NCI-H2227 treated with DMSO at 0.1 percent for 48 hours (cell line): ENCODE data around the gene DYRK1A.
A peak's percentile ranks its signal among the peaks of the same experiment; 100 is the strongest.
"Not testable (repeated sequence)": the region's sequence is repeated elsewhere in the genome, so short reads cannot be mapped to it uniquely, and the experiment has no call there.

Source experiments
- DNase-seq: peaks from one replicate; lab custom pipeline; 2025; lab: John Stamatoyannopoulos, UW

The DYRK1A gene

DNA sequence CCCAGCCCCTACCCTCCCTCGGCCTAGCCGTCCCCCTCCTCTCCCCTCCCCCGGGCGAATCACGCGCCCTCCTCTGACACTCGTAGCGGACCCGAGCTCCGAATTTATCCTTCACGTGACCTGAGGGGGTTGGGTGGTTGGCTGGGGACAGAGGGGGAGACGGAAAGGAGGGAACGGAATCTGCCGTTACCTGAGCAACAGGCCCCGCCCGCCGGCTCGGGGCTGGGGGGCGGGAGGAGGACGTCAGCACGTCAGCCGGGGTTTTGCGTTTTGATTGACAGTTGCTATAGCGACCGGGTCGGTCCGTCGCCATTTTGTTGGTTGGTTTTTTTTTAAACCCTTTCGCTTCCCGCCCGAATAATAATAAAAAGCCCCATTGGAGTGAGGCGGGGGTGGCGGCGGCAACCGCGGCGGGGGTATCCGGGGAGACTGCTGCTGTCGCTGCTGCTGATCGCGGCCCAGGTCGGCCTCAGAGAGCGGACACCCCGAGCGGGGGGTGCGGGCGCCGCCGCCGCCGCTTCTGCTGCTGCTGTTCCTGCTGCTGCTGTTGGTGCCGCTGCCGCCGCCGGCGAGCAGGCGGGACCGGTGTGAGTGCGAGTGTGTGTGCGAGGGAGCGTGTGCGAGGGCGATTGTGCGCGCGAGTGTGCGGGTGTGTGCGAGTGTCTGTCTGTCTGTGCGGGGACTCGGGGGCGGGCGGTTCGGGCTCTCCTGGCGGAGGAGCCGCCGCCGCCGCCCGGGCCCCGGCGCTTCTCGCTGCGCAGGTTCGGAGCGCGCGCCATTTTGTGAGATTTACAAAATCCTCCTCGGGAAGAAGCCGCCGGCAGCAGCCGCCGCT lies at the start of gene DYRK1A:
DYRK1A (plus strand) TSS at position 292 of the 835 bp plus-strand sequence. CDS start 53,602 bp downstream, outside the sequence.
- DNase-seq: peak; percentile 97

DNA sequence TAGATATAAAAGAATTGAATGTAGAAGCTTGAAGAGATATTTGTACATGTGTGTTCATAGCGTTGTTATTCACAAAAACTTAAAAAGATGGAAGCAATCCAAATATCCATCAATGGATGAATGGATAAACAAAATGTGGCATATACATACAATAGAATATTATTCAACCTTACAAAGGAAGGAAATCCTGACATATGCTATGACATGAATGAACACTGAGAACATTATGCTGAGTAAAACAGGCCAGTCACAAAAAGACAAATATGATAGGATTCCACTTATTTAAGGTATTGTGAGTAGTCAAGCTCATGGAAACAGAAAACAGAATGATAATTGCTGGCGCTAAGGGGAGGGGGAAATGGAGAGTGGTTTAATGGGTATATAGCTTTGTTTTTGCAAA lies 47.0 kb upstream of the DYRK1A start:
- DNase-seq: no peak

DNA sequence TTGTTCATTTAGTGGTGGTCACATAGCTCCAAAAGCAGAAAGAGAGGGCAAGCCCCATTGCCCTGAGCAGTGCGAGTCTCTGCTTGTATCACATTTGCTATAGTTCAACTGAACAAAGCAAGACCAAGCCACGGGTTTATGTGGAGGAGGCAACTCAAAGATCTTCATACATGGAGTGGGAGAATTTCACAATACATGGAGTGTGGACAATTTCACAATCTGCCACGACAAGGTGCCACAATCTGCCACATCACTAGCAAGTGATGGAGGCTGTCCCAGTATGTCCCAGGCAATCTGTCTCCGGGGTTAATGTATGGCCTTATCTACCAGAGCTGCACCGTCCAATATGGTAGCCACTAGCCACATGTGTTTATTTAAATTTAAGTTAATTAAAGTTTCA lies 44.5 kb upstream of the DYRK1A start:
- DNase-seq: no peak

DNA sequence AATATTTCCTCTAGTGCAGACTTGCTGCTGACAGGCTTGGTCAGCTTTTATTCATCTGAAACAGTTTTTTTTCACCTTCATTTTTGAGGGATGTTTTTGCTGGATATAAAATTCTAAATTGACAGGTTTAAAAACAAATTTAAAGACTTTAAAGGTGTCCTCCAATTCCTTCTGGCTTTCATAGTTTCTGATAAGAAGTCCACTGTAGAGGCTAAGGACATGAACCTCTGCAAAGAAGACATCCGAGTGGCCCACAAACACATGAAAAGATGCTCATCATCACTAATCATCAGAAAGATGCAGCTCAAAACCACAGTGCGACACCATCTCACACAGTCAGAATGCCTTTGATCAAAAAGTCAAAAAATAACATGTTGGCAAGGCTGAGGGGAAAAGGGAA lies 42.0 kb upstream of the DYRK1A start:
- DNase-seq: no peak

DNA sequence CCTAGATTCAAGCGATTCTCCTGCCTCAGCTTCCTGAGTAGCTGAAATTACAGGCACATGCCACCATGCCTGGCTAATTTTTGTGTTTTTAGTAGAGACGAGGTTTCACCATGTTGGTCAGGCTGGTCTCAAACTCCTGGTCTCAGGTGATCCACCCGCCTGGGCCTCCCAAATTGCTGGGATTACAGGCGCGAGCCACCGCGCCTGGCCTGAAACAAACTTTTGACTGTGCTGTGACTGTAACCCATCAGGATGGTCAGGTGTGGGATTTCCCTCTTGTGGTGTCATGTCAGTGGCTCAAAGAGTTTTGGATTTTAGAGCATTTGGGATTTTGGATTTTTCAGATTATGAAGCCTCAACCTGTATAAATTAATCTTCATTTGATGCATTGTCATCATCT lies 38.4 kb upstream of the DYRK1A start:
- DNase-seq: not testable (repeated sequence)

DNA sequence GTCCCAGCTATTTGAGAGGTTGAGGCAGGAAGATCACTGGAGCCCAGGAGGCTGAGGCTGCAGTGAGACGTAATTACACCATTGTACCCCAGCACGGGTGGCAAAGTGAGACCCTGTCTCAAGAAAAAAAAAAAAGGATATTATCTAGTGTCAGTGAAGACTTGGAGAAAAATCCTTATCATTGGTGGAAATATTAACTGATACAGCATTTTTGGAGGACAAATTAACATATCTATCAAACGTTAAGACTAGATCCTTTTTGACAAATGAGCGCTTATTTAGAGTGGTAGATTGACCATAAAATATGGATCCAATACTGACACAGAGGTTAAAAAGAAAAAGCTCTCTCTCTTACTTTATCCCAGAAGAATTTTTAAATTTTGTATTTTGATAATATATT lies 35.2 kb upstream of the DYRK1A start:
- DNase-seq: no peak

DNA sequence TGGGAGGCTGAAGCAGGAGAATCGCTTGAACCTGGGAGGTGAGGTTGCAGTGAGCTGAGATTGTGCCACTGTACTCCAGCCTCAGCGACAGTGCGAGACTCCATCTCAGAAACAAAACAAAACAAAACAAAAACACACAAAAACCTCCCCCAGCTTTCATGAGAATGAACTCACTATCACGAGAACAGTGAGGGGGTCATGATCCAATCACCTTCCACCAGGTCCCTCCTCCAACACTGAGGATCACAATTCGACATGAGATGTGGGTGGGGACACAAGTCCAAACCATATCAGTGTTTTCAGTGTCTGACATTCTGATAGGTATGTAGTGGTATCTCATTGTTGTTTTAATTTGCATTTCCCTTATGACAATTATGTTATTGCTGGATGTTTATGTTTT lies 31.5 kb upstream of the DYRK1A start:
- no peak for DNase-seq

DNA sequence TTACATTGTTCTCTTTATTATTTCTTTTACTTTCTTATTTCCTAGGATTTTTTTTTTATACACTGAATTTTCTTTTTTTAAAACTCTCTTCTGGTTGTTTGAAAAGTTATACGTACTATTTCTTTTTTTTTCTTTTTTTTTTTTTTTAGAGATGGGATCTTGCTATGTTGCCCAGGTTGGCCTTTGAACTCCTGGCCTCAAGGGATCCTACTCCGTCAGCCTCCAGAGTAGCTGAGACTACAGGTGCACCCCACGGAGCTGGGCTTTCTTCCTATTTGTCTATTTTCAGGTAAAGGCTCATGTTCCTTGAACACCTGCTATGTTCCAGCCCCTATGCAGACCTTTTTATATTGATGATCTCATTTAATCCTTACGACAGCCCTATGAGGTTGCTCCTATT lies 29.4 kb upstream of the DYRK1A start:
- no peak for DNase-seq

DNA sequence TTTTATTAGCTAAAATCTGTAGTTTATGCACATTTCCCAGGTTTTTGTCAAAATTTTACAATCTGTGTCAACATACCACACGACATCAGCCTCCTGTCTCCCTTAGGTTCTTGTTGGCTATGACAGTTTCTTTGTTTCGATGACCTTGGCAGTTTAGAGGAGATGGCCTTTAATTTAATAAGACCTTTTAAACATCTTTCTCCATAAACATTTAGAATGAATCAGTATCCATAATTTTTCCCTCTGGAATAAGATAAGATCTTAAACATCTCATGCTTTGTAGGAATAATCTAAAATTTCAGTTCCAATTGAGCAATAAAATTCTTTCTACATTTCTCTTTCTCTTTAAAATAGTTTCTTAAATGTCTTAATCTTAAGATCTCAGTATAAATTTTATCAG lies 28.7 kb upstream of the DYRK1A start:
- DNase-seq: no peak

DNA sequence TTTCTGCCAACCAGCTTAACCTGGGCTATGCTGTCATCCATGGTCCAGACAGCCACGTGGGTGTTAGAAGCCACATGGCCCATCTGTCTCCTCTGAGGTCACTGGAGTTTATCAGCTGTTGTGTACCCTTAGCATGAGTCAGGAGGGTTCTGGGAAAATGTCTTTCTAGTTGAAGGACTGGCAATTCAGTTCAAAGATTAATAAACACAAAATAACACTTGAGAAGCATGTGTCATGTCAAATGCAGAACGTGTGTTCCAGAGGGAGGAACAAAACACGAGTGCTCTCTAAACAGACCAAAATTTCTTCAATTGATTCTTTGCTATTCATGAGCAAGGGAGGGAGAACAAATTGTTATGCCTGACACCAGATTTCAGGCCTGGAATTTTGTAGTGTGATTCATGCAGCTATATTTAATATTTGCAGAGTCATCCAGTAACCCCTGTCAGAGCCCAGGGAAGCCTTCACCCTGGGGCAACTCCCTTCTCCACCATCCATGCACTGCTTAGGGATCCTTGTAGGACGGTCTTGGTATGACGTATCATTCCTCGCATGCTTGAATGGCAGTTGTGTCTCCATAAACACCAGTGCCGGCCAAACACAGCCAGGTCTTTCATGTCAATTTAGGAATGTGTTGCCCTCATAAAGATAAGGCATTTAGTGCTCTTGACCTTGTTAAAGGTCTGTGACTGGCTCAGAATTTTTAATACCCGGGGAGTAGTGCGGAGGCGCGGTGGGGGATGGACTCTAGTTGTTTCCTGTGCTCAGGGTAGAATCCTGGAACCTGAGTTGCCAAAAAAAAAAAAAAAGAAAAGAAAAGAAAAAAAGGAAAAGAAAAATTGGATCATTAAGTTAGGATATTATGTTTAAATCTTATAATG lies 27.7 kb upstream of the DYRK1A start:
- DNase-seq: no peak

DNA sequence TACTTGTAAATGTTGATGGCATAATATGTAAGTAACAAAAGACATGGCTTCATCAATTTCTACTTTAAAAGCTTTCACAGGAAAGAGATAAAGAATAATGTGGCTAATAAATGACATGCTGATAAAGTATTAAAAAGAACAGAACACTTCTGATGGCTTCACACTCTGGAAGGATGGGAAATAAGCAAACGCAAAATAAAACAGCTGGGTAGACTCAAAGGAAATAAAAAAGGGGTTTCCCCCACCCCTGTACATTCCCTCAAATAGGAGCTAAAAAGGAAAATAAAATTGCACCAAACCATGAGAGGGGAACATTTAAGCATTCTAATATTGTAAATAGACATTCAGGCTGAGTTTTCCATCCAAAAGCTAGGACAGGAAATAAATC lies 27.0 kb upstream of the DYRK1A start:
- DNase-seq: no peak

DNA sequence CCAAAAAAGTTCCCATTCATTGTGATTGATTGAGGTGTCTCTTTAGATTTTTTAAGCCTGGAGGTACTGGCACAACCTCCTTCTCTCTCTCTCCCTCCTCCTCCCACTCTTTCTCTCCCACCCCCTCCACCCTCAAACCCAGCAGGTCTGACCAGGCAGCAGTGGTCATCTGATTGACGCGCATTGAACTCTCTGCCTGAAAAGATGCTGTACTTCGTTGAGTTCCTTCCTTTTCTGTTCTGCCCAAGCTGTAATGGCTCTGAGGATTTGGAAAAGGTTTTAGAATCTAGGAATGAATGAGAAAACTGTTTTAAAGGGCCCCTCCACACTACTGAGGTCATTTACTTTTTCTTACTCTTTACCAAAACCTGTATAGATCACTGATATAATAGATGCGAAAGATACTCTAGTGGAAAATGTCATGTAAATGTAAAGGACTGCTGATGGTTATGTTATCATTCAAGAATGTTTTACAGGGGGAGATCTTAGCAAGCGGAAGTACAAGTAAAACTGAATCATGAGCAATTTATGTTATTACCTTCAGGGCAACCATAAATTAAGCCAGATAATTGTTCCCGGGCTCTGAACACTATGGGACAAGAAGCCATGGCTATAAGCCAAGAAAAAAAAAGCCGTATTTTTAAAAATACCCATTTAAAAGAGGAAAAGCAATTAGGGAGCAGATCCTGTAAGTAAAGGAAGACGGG lies 25.2 kb upstream of the DYRK1A start:
- DNase-seq: no peak

DNA sequence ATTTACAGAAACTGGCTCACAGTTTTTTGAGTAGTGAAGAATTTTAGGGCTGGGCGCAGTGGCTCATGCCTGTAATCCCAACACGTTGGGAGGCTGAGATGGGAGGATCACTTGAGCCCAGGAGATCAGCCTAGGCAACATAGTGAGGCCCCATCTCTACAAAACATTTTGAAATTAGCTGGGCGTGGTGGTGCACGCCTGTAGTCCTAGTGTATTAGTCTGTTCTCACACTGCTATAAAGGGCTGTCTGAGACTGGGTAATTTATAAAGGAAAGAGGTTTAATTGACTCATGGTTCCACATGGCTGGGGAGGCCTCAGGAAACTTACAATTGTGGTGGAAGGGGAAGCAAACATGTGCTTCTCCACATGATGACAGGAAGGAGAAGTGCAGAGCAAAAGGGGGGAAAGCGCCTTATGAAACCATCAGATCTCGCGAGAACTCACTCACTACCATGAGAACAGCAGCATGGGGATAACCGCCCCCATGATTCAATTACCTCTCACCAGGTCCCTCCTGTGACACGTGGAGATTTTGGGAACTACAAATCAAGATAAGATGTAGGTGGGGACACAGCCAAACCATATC lies 24.4 kb upstream of the DYRK1A start:
- no peak for DNase-seq

DNA sequence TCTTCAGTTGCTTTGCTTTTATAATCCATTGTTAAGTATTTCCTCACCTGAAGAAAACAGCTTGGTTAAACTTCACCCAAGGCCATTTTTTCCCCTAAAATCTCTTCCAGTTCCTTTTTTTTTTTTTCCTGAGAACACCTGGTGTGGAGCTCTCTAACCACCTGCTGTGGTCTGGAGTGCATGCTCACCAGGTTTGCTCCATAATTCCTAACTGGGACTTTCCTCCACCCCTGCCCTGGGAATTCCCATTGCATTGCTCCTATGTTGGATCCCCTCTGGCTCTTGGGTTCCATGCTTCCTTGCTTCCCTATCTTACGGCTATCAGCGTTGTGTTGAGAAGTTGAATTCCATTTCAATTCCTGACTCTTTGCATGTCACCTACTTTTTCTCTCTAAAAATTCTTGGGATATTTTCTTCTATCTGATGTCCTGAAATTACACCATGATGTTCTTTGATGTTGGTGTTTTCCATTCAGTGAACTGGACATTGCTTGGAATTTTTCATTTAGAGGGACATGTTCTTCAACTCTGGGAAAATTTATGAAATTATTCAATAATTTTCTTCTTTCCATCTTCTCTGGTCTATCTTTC lies 19.6 kb upstream of the DYRK1A start:
- DNase-seq: no peak

DNA sequence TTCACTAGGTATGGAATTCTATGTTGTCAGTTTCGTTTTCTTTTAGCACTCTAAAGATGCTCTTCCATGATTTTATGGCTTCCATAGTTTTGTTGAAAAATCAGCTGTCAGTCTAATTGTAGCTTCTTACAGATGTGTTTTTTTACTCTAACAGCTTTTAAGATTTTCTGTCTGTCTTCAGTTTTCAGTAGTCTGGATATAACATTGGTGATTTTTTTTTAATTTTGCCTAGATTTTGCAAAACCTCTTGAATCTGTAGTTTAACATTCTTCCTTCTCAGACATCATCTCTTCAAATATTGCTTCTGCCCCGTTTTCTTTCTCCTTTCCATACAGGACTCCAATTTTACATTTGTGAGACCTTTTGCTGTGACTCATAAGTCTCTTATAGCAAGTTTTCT lies 17.9 kb upstream of the DYRK1A start:
- DNase-seq: no peak

DNA sequence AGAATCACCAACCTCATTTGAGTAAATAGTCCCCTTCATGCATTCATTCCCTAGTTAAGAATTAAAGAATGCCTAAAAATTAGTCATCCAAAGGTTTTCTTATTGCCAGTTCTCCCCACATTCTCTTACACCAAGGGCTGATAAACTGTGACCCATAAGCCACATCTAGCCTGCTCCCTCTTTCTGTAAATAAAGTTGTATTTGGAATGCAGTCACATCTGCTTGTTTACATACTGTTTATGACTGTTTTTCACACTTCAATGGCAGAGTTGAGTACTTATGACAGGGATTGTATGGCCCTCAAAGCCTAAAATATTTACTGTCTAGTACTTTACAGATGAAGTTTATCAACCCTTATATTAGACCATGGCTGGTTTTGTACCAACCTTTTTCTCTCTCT lies 16.1 kb upstream of the DYRK1A start:
- DNase-seq: no peak

DNA sequence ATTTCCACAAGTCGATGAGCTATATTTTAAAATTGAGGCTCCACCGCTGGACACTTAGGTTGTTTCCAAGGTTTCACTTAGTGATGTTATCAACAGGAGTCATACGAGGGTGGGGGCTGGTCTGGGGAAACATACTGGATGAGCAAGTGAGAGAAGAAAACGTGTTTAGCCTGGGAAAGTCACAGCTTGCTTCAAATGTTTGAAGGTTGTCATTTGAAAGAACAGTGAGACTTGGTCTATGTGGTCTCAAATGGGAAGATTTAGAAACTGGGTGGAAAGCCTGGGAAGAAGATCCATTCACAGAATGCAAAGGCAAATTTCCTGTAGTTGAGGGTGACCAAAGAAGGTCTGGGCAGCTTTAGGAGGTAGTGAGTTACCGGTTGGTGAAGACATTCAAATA lies 9.9 kb upstream of the DYRK1A start:
- no peak for DNase-seq

DNA sequence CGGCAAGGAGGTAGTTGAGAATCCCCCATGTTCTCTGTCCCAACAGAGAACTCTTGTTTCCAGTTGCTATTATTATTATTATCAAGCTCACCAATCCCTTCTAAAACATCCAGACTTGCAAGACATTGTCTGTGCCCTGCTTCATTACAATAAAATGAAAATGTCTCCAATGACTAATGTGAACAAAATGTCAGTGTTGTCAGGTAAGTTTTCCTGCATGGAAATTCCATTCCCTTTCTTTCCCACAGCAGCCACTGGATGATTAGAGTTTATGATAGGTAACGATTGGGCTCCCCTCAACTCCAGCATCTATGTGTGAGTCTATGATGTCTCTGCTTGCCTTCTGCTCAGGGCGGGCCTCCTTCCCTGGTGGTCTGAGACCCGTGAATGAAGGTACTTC lies 8.9 kb upstream of the DYRK1A start:
- no peak for DNase-seq

DNA sequence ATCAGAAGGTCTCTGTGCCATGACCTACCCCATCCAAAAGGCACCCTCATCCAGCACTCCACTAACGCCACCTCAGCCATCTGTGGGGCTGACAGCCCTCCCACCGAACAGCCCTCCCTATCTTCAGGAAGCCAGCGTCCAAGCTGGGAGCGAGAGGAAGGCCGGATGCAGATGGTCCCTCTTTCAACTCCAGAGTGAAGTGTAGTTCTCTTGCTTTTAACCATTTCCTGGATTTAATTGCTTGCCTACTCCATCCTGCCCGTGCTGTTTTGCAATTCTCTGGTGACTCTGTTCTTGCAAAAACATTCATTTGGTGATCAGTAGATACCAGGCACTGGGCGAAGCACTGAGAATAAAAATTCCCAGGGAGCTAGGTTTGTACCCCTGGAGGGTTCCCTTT lies 8.2 kb upstream of the DYRK1A start:
- no peak for DNase-seq

DNA sequence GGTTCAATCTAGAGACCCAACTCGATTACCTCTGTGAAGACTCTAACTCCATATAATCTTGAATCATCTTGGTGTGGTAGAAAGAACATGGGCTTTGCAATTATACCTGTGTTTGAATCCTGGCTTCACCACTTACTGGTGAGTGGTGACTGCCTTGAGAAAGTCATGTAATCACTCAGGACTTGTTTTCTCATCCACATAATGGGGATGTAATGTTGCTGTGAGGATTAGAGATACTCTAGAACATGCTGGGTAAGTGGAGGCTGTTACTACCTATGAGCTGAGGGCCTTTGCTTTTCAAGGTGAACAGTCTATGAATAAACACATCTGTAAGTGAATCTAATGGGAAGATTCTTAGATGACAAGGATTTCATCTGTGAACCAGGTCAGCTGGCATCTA lies 2.6 kb upstream of the DYRK1A start:
- DNase-seq: no peak

DNA sequence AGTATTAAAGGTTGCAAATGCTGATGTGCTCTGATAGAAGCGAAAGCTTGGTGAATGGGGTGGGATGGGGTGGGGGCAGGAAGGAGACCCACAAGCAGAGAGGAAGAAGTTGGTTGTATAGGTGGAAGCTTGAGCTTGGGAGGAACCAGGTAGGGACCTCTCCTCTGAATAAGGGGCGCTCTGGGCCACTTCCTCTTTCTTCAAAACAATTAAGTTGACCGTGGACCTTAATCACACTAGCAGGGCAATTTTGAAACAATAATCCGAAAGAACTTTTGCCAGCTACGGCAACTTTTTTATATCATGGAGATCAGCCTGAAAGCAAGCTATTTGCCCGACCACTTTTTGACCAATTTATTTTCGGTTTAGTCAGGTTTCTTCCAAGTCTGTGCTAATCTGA lies 1.9 kb upstream of the DYRK1A start:
- DNase-seq: no peak
